IPS-15b (cell line): ENCODE results near the gene FGD3.

ENCODE experiments used
- H3K27me3 ChIP-seq: one replicate; pipeline ENCODE4 v1.6.1; 2013; ENCODE audit warnings: low read length; ENCODE audit not compliant: control insufficient read depth, insufficient read depth
- H3K36me3 ChIP-seq: one replicate; pipeline ENCODE4 v1.6.1; 2013; ENCODE audit warnings: low read length; ENCODE audit not compliant: control insufficient read depth, insufficient read depth
- H3K4me1 ChIP-seq: one replicate; pipeline ENCODE4 v1.6.1; 2013; ENCODE audit warnings: mild to moderate bottlenecking, low read length; ENCODE audit not compliant: control insufficient read depth, insufficient read depth
- H3K4me3 ChIP-seq: one replicate; pipeline ENCODE4 v1.5.1; 2013; ENCODE audit warnings: low read depth, low read length
- H3K9ac ChIP-seq: one replicate; pipeline ENCODE4 v1.6.1; 2013; ENCODE audit warnings: low read depth, mild to moderate bottlenecking, low read length
- H3K9me3 ChIP-seq: one replicate; pipeline ENCODE4 v1.6.1; 2013; ENCODE audit warnings: mild to moderate bottlenecking, low read length; ENCODE audit not compliant: control insufficient read depth, insufficient read depth

FGD3 gene

DNA sequence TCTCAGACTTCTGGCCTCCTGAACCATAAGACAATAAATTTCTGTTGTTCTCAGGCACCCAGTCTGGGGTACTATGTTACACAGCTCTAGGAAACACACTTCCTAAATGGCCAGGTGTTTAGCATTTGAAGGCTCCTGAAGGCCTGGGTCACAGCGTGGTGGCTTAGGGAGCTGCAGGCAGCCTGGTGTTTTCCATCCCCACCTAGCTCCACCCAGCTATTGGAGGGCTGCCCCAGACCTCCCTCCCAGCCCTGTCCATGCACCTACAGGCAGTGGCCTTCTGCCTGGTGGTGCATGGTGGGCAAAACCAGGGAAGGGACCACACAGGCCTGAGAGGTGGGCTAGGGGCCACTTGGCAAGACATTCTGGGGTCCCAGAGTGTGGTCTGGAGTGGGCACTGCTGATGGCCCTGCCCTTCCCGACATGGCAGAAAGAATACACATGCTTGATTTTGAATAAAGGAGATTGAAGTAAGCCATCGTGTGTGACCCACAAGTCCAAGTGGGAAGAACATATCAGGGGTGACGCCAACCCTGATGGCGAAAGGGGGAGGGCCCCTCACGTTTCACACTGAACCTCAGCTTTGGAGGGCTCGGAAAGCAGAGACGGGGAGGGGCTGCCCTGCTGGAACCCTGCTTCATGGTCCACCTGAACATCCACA lies 109.8 kb downstream of the FGD3 start:
- H3K4me1 ChIP-seq = peaks cover 11% of the 10 kb centered on the region
- no peaks in the 10 kb centered on the region for H3K9me3 ChIP-seq
- no peak overlapping the region for H3K9ac ChIP-seq
- H3K4me3 ChIP-seq = no peak overlapping the region
- no peaks in the 10 kb centered on the region for H3K36me3 ChIP-seq
- peaks cover 3% of the 10 kb centered on the region for H3K27me3 ChIP-seq

DNA sequence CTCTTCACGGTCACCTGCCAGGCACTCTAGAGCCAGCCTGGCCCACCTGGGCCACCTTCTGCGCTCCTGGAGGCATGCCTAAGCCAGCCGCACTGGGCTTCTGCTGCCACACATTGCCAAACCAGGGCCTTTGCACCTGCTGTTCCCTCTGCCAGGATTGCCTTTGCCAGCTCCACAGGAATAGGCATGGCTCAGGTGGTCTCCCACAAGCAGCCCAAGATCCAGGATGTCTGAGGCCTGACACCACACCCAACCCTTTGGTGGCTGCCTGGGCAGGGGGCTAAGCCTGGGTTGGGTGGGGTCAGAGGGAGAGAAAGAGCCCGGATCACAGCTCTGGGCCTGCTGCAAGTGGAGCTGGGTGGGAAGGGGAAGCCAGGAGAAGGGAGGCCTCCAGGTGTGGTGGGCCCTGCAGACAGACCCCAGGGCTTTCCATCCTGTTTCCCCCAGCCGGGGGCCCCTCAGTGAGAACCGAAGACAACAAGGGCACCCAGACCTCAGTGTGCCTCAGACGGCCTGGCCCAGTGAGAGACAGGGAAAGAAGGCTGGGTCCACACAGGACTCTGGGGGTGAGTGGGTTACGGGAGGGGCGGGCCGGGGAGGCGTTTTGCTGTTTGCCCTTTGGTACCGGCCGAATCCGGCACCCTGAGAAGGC lies 110.5 kb downstream of the FGD3 start:
- H3K9me3 ChIP-seq = no peaks in the 10 kb centered on the region
- H3K4me3 ChIP-seq = peak overlapping the region; percentile 18
- H3K9ac ChIP-seq = no peak overlapping the region
- peaks cover 11% of the 10 kb centered on the region for H3K4me1 ChIP-seq
- no peaks in the 10 kb centered on the region for H3K36me3 ChIP-seq
- peaks cover 3% of the 10 kb centered on the region for H3K27me3 ChIP-seq

DNA sequence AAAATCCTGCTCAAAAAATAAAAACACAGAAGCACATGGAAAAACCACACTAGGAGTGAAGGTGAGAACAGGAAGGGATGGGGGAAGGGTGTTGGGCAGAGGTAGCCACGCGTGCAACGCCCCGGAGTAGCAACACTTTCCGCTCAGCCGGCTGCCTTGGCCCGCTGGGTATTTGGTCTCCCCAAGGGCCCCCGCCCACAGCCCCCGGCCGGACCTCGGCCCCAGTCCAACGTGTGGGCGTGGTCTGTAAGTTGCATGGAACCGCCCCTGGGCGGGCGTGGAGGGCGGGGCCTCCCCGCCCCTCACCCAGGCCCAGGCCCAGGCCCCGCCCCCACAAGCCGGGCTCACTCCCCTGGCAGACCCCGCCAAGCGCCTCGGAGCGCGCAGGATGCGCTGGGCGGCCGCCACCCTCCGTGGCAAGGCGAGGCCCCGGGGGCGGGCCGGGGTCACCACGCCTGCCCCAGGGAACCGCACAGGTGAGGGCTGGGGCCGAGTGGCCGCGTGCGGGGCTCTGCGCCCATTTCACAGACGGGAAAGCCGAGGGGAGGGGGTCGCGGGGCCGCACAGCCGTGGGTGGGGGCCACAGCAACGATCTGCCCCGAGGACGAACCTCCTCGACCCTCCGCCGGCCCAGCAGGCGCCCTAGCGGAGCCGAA lies 111.2 kb downstream of the FGD3 start, which contains the start of gene SUSD3:
SUSD3 (plus strand) TSS at position 347 of the 656 bp plus-strand sequence; CDS start at position 389, 42 bp downstream.
- Histone ChIP-seq H3K9me3 (no peaks in the 10 kb centered on the region), H3K4me3 (peak within 1 kb of the TSS; percentile 43), H3K9ac (no peak within 1 kb of the TSS), H3K27me3 (peaks cover 3% of the 10 kb centered on the region), H3K4me1 (peaks cover 8% of the 10 kb centered on the region), H3K36me3 (no peaks in the 10 kb centered on the region)

DNA sequence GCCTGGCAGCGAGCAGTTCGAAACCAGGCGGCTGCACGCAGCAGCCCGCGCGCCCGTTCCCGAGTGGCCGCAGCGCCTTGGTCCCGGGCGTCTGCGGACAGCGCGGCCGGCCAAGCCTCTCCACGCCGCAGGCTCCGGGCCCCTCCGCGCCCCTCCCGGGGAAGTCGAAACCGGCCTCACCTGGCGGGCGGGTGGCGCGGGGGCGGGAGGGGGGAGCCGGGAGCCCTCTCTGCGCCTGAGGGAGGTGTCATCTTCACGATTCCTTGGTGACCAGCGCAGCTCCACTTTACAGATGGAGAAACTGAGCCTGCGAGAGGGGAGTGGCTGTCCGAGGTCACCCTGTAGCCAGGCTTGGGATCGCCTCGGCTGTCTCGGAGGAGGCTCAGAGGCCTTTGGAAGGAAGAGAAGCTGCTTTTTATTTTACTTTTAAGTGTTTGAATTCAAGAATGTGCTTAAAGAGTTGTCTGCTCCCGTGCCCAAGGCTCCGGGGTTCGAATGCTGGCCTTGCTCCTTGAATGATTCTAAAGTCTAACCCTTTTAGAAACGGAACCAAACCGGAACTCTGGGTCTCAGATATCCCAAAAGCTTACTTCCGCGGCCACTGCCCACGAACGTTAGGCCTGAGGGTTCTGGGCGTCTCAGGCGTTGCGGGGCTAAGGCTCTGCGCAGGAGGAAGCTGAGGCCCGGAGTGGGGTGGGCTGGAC lies 111.8 kb downstream of the FGD3 start:
- peaks cover 3% of the 10 kb centered on the region for H3K27me3 ChIP-seq
- H3K9me3 ChIP-seq = no peaks in the 10 kb centered on the region
- H3K4me3 ChIP-seq = peak overlapping the region; percentile 43
- H3K36me3 ChIP-seq = no peaks in the 10 kb centered on the region
- no peak overlapping the region for H3K9ac ChIP-seq
- peaks cover 4% of the 10 kb centered on the region for H3K4me1 ChIP-seq

DNA sequence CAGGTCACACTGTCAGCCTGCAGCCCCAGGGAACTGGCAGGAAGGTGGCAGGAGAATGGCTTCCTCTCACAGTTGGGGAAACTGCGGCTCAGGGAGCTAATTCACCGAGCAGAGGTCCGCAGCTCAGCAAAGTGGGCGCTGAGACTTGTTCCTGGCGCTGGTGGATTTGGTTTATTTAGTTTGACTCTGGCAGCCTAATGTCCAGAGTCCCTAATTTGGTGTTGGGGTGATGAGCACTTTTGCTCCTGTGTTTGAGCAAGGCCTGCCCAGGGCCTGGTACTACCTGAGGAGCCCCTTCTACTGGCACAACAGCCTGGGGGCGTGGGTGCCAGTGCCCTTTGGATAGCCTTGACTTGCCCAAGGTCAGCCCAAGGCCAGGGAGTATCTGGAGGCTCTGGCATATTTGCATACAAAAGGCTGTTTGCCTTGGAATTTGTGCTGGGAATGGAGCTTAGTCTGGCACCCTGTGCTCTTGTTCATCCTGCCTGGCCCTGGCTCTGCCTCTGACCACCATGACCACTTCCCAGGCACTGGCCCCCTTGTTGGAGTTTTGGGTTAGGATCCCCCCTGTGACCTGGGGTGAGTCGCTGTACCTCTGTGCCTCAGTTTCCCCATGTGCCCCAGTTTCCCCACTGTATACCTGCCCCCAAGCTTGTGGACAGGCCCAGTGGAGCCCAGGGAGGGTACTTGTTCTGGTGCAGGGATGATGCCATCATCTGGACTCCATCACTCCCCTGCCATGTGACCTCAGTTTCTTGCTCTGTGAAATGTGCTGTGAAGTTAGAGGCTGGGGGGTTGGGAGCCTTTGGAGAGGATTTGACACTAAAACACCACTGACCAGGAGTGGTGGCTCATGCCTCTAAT lies 112.6 kb downstream of the FGD3 start:
- Histone ChIP-seq H3K27me3 (peaks cover 3% of the 10 kb centered on the region), H3K9ac (no peak overlapping the region), H3K4me1 (peaks cover 4% of the 10 kb centered on the region), H3K9me3 (no peaks in the 10 kb centered on the region), H3K4me3 (no peak overlapping the region), H3K36me3 (no peaks in the 10 kb centered on the region)

DNA sequence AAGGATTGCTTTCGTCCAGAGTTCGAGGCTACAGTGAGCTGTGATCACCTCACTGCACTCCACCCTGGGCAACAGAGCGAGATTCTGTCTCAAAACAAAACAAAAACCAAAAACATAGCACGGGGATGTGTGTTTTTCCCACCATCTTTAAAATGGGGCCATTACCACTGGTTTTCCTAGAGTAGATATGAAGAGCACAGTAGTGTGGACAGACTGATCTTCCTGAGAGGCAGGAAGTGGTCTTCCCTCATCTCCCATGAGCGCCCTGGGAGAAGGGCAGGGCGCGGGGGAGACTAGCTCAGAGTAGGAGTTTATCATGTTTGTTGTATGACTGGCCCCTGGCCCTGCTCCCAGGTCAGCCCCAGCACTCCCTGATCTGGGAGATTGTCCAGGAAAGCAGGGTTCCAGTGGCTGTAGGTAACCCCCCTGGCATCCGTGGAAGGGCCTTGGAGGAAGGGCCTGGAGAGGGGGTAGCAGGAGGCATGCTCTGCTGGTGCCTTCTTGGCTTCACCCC lies 113.5 kb downstream of the FGD3 start:
- H3K9ac ChIP-seq = no peak overlapping the region
- peaks cover 3% of the 10 kb centered on the region for H3K27me3 ChIP-seq
- no peaks in the 10 kb centered on the region for H3K36me3 ChIP-seq
- H3K4me1 ChIP-seq = peaks cover 4% of the 10 kb centered on the region
- no peak overlapping the region for H3K4me3 ChIP-seq
- no peaks in the 10 kb centered on the region for H3K9me3 ChIP-seq

DNA sequence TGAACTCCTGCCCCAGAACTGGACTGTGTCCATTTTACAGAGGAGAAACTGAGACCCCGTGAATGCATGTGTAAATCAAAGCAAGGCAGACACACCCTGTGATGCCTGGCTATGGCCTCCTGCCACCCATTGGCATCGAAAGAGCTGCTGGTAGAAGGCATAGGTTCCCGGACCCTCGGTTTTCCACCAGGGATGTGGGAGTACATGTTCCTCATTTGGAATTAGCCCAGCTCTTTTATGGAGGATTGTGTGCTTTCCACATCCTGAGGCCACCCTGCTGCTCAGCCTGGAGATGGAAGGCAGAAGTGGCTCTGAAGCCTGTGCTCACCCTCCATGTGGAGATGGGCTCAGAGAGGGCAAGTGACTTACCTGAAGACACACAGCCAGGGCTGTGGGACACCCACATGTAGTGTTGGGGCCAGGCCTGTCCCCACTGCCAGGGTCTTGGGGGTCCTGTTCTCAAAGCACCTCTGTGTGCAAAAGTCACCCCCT lies 114.0 kb downstream of the FGD3 start:
- Histone ChIP-seq H3K4me3 (no peak overlapping the region), H3K9me3 (no peaks in the 10 kb centered on the region), H3K27me3 (peaks cover 3% of the 10 kb centered on the region), H3K4me1 (peaks cover 4% of the 10 kb centered on the region), H3K36me3 (no peaks in the 10 kb centered on the region), H3K9ac (no peak overlapping the region)

DNA sequence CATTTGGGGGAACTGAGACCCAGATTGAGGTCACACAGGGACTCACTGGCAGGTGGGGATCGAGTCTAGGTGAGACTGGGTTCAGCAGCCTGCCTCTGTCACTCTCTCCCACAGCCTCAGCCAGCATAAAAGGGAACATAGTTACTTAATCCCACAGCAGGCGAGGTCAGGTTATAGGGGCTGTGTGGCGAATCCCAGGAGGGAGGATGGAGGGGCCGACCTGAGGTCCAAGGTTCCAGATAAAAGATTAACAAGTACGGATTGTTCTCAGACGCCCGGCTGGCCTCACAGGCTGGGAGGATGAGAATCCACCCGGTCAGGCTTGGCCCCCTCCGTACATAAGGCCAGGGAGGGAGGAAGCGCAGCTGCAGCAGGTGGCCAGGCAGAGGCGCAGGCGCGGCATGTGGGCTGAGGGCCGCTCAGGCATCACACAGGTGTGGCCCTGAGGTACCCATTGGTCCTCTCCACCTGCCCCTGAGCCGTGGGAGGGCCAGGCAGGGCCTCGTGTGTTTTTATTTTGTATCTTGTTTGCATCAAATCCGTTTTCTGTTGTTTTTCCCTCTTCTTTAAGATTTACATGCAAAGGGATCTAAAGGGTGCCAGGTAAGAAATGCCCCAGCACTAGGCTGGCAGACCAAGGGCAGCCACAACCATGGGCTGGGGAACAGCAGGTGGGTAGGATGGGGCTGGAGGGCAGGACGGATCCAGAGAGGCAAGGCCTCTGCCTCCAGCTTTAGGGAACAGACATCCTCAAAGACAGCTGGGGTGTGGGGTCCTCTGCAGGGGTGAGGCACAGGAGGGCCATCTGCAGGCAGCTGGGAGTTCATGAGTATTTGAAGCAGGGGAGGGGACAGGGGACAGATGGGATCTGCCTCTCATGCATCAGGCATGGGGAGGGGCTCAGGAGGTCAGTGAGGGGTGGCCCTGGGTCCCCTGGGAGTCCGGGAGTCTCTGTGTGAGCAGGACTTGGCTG lies 114.8 kb downstream of the FGD3 start:
- Histone ChIP-seq H3K27me3 (peaks cover 3% of the 10 kb centered on the region), H3K9ac (no peak overlapping the region), H3K36me3 (no peaks in the 10 kb centered on the region), H3K4me3 (no peak overlapping the region), H3K4me1 (peaks cover 1% of the 10 kb centered on the region), H3K9me3 (no peaks in the 10 kb centered on the region)

DNA sequence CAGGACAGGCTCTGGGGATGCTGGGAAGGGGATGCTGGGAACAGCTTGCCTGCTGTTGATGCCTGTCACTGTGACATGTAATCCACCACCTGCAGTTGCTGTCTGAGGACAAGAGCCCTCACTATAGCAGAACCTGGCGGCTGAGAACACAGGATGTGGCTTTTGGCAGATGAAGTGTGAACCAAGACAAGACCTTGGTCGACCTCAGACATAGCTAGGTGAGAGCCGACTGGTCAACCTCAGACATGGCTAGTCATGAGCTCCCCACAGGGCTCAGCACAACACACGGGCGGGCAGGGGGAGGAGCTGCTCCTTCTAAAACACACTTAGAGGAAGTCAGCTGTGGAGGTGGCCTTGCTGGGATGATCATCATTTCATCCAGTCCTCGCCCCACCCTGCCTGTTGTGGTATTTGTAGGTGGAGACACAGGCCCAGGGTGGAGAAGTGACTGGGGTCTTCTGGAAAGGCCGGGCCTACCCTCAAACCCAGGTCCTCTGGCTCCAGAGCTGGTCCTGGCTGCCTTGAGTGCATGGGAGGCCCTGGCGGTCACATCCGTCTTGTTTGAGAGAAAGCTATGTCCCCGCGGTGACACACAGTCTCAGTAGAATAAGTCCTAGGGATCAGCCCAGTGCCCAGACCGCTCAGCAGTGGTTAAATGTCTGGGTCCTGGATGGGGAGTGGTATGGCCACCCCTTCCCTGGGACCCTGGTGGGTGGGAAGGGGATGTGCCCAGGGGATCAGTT lies 117.2 kb downstream of the FGD3 start:
- Histone ChIP-seq H3K36me3 (no peaks in the 10 kb centered on the region), H3K4me1 (no peaks in the 10 kb centered on the region), H3K9me3 (no peaks in the 10 kb centered on the region), H3K9ac (no peak overlapping the region), H3K4me3 (no peak overlapping the region), H3K27me3 (no peaks in the 10 kb centered on the region)
